HG02763 (cell line): ENCODE measurements around the gene BAAT.
A peak's percentile ranks its signal among the peaks of the same experiment; 100 is the strongest.

Experiments used
- ATAC-seq: cut with Tn5 transposase; IDR thresholded peaks from one replicate; pipeline ENCODE4 v1.9.1; 2021; ENCODE audit warnings: mild to moderate bottlenecking, moderate library complexity; ENCODE audit not compliant: unreplicated experiment

BAAT gene

GRCh38 chr9:101398930-101399642 lies 14.3 kb upstream of the BAAT start:
- ATAC-seq: no peak

- peak; percentile 99 for ATAC-seq
These were observed 13.5 kb upstream of the BAAT start, which contains the start of the genes MRPL50 and ZNF189 for GRCh38 chr9:101398068-101398929. TSS of gene MRPL50 (minus strand) at chr9:101398618. CDS start at chr9:101398592, 26 bp downstream. TSS of gene ZNF189 (plus strand) at chr9:101398851. CDS start at chr9:101399157, 306 bp downstream.

- no peak for ATAC-seq
These were observed 12.9 kb upstream of the BAAT start for GRCh38 chr9:101397746-101398067.

- no peak for ATAC-seq
These were observed 9.9 kb upstream of the BAAT start for GRCh38 chr9:101394687-101395086.

- ATAC-seq: no peak
These were observed 8.3 kb upstream of the BAAT start for GRCh38 chr9:101393135-101393534.

GRCh38 chr9:101388507-101388993 lies 3.7 kb upstream of the BAAT start:
- no peak for ATAC-seq

GRCh38 chr9:101387871-101388506 lies 3.2 kb upstream of the BAAT start:
- no peak for ATAC-seq

- ATAC-seq: no peak
These were observed 1.4 kb downstream of the BAAT start for GRCh38 chr9:101383361-101383760.

GRCh38 chr9:101381833-101382342 lies 2.9 kb downstream of the BAAT start:
- ATAC-seq: no peak

- no peak for ATAC-seq
These were observed 3.7 kb downstream of the BAAT start for GRCh38 chr9:101381118-101381517.

GRCh38 chr9:101380295-101380694 lies 4.5 kb downstream of the BAAT start:
- no peak for ATAC-seq

- ATAC-seq: no peak
These were observed 8.5 kb downstream of the BAAT start for GRCh38 chr9:101376111-101376848.

- no peak for ATAC-seq
These were observed 9.3 kb downstream of the BAAT start for GRCh38 chr9:101375546-101375945.

GRCh38 chr9:101372327-101373118 lies 12.3 kb downstream of the BAAT start:
- ATAC-seq: no peak

- no peak for ATAC-seq
These were observed 13.0 kb downstream of the BAAT start for GRCh38 chr9:101371813-101372212.

- no peak for ATAC-seq
These were observed 14.8 kb downstream of the BAAT start for GRCh38 chr9:101369884-101370531.

GRCh38 chr9:101369286-101369685 lies 15.5 kb downstream of the BAAT start:
- no peak for ATAC-seq

- ATAC-seq: no peak
These were observed 17.5 kb downstream of the BAAT start for GRCh38 chr9:101367323-101367722.

- no peak for ATAC-seq
These were observed 18.6 kb downstream of the BAAT start for GRCh38 chr9:101366038-101366756.
